ACC112 (cell line): ENCODE results near the gene LRRIQ3.
A peak's percentile ranks its signal among the peaks of the same experiment; 100 is the strongest.

Experiments
- H2AFZ ChIP-seq: fragments of 200-600 bp; sonication (generic); one replicate; pipeline ENCODE4 v1.6.0; 2017; ENCODE audit warnings: antibody characterized with exemption, low read length; ENCODE audit not compliant: unreplicated experiment
- H3K27ac ChIP-seq: fragments of 200-600 bp; sonication (generic); 2 replicates; pipeline ENCODE4 v1.5.1; 2014; ENCODE audit warnings: low read depth, mild to moderate bottlenecking, antibody characterized with exemption, low read length, moderate library complexity
- H3K27me3 ChIP-seq: fragments of 200-600 bp; sonication (generic); 2 replicates; pipeline ENCODE4 v1.6.1; 2014; ENCODE audit warnings: mild to moderate bottlenecking, antibody characterized with exemption, low read length, moderate library complexity, mixed read lengths; ENCODE audit not compliant: insufficient read depth
- H3K36me3 ChIP-seq: fragments of 200-600 bp; sonication (generic); 2 replicates; pipeline ENCODE4 v1.6.1; 2016; ENCODE audit warnings: mild to moderate bottlenecking, antibody characterized with exemption, low read length, moderate library complexity, mixed read lengths; ENCODE audit not compliant: insufficient read depth
- H3K4me1 ChIP-seq: fragments of 200-600 bp; sonication (generic); one replicate; pipeline ENCODE4 v1.6.1; 2016; ENCODE audit warnings: low read length, mixed read lengths; ENCODE audit not compliant: insufficient read depth, unreplicated experiment, control insufficient read depth
- H3K4me3 ChIP-seq: fragments of 200-600 bp; sonication (generic); 2 replicates; pipeline ENCODE4 v1.5.1; 2014; ENCODE audit warnings: mild to moderate bottlenecking, low read depth, low read length
- H3K79me2 ChIP-seq: fragments of 200-600 bp; sonication (generic); one replicate; pipeline ENCODE4 v1.6.0; 2016; ENCODE audit warnings: low read length; ENCODE audit not compliant: control insufficient read depth, unreplicated experiment, insufficient read depth

Gene LRRIQ3, protein sequence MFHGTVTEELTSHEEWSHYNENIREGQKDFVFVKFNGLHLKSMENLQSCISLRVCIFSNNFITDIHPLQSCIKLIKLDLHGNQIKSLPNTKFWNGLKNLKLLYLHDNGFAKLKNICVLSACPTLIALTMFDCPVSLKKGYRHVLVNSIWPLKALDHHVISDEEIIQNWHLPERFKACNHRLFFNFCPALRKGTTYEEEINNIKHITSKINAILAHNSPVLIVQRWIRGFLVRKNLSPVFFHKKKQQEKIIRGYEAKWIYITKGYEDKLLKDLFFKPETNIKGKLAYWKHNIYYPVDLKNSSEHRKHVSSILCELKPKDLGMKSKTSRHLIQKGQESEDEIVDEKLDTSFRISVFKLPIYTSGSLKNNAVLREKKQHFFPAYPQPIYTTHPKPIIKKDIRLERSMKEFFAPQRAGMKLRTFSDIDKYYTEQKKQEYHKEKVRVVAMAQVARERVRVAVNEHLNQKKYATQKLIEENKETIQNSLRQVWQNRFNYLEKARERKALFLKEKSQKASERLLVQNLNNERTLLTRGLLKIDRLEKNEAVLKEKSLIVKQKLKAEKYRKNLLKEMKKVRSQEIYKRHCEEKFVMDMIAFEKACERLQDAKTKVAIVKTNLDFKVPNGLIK

DNA sequence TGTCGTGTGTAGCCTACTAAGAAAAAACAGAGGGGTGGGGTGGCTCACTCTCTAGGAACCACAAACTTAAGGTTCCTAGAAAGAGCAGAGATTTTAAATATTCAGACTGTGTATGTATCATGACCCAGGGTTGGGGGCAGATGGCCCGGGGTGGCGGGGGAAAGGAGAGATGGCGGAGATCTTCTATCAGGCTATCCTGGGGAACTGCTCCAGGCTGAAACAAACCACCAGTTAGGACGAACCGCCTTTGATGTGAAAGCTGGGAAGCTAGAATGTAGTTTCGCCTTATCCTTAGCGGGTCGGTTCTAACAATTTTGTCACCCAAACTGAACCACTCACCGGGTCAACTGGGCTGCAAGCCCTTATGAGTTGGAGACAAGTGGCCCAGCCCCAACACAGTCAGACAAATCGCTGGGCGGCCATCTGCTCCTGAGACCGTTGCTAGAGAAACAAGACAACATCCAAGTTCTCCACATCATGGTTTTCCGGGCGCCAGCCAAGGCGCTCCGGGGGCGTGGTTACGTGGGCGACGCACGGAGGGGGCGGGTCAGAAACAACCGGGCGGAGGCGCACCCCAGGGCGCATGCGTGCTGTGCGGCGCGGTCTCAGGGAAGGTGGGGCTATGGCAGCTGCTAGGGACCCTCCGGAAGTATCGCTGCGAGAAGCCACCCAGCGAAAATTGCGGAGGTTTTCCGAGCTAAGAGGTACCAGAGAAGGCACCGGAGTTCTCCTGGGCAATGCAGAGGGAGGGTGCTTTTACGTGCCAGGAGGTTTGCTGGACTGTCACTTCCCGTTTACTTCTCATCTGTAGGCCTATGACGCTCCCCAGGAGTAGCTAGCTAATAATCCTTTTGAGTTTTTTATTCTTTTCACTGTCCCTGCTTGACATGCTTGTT lies at the start of gene LRRIQ3, which contains the start of gene FPGT:
LRRIQ3 (minus strand) TSS at position 520 of the 896 bp plus-strand sequence. CDS start 14,492 bp downstream, outside the sequence.
FPGT (plus strand) TSS at position 586 of the 896 bp plus-strand sequence; CDS start at position 623, 37 bp downstream.
- H3K4me3 ChIP-seq = peak within 1 kb of the TSS; percentile 80
- peak within 1 kb of the TSS; percentile 96 for H2AFZ ChIP-seq
- peaks cover 5% of the 10 kb centered on the region; the same call in 1 of the 2 replicates for H3K36me3 ChIP-seq
- H3K79me2 ChIP-seq = peaks cover 11% of the 10 kb centered on the region
- H3K27me3 ChIP-seq = no peaks in the 10 kb centered on the region
- peak within 1 kb of the TSS; percentile 72 for H3K27ac ChIP-seq
- H3K4me1 ChIP-seq = peaks cover 7% of the 10 kb centered on the region

DNA sequence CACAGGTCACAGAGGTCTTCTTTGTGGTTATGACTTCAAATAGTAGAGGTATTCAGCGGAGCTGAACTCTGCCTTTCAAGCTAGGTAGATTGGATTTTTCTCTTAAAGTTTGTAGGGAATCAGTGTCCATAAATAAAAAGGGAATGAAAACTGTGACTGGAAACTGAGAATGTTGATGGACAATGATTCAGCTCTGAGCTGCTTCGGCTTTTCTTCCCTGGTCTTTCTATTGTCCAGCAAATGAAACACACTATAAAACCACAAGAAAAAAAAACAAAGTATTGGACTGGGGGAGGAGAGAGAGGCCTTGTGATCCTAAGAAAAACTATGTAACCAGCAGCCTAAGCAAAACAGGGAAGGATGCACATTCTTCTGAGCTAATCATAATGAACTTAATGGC lies 48.3 kb upstream of the LRRIQ3 start:
- Histone ChIP-seq H3K4me1 (no peaks in the 10 kb centered on the region), H3K4me3 (no peak overlapping the region), H3K27ac (no peak overlapping the region), H3K27me3 (no peaks in the 10 kb centered on the region), H3K79me2 (no peaks in the 10 kb centered on the region), H2AFZ (no peak overlapping the region), H3K36me3 (no peaks in the 10 kb centered on the region)

DNA sequence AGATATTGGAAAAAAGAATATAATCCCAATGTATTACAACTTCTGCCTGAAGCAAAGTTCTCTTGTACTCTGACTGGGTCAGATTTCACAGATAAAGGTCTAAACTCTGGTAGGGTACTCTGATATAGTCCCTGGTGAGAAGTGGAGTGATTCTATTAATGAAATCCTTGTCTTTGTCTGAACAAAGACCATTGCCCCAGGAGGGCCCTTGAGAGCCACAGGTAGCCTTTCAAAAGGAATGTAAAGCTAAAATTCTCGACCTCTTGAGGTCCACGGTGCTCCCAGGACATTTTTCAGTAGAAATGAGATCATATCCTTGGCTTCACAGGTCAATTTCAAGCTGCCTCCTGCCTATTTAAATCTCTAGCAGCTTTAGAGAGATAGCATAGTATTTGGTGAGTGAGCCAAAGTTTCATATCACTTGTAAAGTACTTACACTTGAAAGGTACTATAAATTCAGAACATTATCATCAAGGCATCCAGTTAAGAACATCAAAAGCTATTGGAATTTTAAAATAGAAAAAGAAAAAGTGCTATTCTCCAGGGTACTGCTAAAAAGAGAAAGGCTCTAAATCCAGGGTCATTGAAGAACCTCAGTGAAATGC lies 47.3 kb upstream of the LRRIQ3 start:
- Histone ChIP-seq H3K79me2 (no peaks in the 10 kb centered on the region), H2AFZ (no peak overlapping the region), H3K4me3 (no peak overlapping the region), H3K27me3 (no peaks in the 10 kb centered on the region), H3K27ac (no peak overlapping the region), H3K4me1 (no peaks in the 10 kb centered on the region), H3K36me3 (no peaks in the 10 kb centered on the region)

DNA sequence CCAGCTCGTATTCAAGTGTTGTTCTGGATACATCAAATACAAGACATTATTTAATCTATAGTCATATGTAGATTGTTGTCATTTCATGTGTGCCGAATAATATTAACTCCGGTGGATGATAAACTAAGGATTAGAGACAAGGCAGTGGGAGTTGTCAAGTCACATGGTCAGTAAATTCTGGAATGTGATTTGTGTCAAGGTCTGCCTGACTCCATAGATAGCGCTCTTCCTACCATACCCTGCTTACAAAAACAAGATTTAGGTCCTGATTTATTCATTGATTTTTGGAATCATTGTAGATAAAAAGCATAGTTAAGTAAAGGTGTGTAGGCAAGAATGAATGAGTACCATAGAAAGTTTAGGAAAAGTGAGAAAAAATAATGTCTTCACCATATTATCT lies 39.8 kb upstream of the LRRIQ3 start:
- no peaks in the 10 kb centered on the region for H3K79me2 ChIP-seq
- H3K27me3 ChIP-seq = no peaks in the 10 kb centered on the region
- no peak overlapping the region for H2AFZ ChIP-seq
- H3K36me3 ChIP-seq = no peaks in the 10 kb centered on the region
- no peaks in the 10 kb centered on the region for H3K4me1 ChIP-seq
- H3K4me3 ChIP-seq = no peak overlapping the region
- no peak overlapping the region for H3K27ac ChIP-seq

DNA sequence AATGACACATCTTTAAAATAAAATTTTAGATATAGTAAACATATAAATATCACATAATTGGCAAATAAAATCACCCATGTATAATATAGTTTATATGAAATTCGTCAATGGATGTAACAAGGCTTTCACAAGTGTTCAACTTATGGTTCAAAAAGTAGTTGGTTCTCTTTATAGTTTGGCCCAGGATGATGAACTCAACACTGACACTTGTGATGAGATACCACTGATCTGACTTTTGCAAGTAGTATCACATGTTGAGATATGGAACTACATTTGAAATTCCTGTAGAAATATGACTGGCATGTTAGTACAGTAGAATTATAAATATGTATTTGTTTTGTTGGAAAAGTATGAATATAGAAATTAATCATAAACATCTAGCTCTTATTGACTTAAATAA lies 39.1 kb upstream of the LRRIQ3 start:
- no peaks in the 10 kb centered on the region for H3K4me1 ChIP-seq
- H3K27ac ChIP-seq = no peak overlapping the region
- no peak overlapping the region for H3K4me3 ChIP-seq
- no peaks in the 10 kb centered on the region for H3K79me2 ChIP-seq
- H3K27me3 ChIP-seq = no peaks in the 10 kb centered on the region
- no peaks in the 10 kb centered on the region for H3K36me3 ChIP-seq
- H2AFZ ChIP-seq = no peak overlapping the region

DNA sequence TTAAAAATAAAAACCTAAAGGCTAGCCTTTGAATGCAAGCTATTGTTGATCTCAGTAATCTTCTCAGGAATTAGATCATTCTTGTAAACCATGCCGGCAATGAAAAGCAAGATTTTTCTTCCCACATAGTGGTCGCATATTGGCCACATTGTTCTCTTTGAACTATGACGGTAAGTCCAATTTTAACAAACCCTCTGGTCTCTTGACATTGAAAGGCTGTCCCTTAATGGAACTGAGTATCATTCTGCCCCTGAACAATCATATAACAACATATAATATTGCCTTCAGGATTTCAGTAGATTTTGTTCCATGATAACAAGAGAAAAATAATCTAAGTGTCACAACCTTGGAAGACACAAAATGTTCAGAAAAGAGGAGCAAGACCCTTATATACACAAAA lies 38.5 kb upstream of the LRRIQ3 start:
- Histone ChIP-seq H3K27ac (no peak overlapping the region), H3K4me1 (no peaks in the 10 kb centered on the region), H3K4me3 (no peak overlapping the region), H2AFZ (no peak overlapping the region), H3K36me3 (no peaks in the 10 kb centered on the region), H3K27me3 (no peaks in the 10 kb centered on the region), H3K79me2 (no peaks in the 10 kb centered on the region)

DNA sequence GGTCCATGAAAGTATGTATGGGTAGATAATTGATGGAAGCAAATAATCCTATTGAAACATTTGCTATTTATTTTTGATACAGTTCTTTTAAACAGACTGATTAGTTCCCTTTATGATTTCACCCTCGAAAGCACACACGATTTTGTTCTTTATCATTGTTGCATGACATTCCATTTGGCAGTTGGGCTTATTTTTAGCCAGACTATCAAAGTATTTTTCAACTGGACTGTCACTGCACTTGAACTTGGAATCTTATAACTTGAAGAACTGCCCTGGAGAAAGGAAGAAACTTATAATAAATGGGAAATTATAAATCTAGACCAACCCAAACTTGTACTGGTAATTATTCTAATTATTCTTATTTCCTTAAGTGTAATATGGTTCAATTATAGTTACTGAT lies 37.2 kb upstream of the LRRIQ3 start, which contains the start of gene TNNI3K:
TNNI3K (plus strand) TSS at position 235 of the 400 bp plus-strand sequence; CDS start at position 300, 65 bp downstream.
- no peaks in the 10 kb centered on the region for H3K36me3 ChIP-seq
- H3K27me3 ChIP-seq = no peaks in the 10 kb centered on the region
- no peak within 1 kb of the TSS for H3K4me3 ChIP-seq
- no peaks in the 10 kb centered on the region for H3K4me1 ChIP-seq
- H2AFZ ChIP-seq = no peak within 1 kb of the TSS
- H3K79me2 ChIP-seq = no peaks in the 10 kb centered on the region
- H3K27ac ChIP-seq = no peak within 1 kb of the TSS

DNA sequence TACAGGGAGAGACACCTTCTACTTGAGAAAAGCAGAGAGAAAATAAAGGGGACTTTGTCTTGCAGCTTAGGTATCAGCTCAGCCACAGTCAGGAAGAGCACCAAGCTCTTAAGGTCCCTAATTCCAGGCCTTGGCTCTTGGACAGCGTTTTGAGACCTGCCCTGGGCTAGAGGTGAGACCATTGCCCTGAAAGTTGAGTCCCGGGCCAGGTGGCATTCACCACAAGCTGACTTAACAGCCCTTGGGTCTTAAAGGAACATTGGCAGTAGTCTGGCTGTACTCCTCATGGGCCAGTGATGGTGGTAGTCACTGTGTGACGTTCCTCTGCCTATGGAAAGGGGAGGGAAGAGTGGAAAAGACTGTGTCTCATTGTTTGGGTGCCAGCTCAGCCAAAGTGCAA lies 25.5 kb upstream of the LRRIQ3 start:
- Histone ChIP-seq H3K36me3 (no peaks in the 10 kb centered on the region), H3K27me3 (no peaks in the 10 kb centered on the region), H3K79me2 (no peaks in the 10 kb centered on the region), H3K4me3 (no peak overlapping the region), H3K4me1 (peaks cover 5% of the 10 kb centered on the region), H2AFZ (no peak overlapping the region), H3K27ac (no peak overlapping the region)

DNA sequence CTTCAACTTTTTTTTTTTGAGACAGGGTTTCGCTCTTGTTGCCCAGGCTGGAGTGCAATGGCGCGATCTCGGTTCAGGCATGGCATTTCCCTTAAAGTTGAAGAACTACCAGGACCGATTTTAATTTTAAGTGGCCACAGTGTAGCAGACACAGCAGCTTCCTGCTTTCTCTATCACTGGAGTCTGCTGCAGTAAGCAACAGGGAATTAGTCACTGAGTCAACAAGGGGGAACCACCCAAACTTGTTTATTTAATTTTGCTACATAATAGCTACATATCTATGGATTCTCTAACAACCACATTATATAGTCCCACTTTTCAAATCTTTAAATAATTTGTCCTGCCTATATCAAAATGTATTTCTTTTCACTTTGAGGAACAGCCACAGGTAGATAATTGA lies 24.7 kb upstream of the LRRIQ3 start:
- no peaks in the 10 kb centered on the region for H3K79me2 ChIP-seq
- no peak overlapping the region for H3K4me3 ChIP-seq
- no peaks in the 10 kb centered on the region for H3K36me3 ChIP-seq
- no peak overlapping the region for H2AFZ ChIP-seq
- no peak overlapping the region for H3K27ac ChIP-seq
- peaks cover 5% of the 10 kb centered on the region for H3K4me1 ChIP-seq
- no peaks in the 10 kb centered on the region for H3K27me3 ChIP-seq

DNA sequence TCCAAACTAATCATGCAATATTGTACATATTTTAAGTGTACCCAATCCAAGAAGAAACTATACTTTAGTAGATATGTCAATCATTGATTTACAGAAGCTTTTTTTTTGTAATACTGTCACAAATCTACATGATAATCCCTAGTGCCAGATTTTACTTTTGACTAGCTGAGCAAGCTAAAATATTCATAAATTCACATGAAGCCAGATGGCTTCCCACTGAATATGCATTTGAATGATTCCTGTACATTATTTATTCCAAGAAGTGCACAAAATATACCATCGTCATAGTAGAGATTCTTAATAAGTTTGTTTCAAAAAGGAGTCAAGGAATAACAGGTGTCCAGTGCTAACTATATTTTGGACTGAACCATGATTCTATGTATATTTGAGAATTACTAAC lies 17.3 kb upstream of the LRRIQ3 start:
- no peaks in the 10 kb centered on the region for H3K79me2 ChIP-seq
- no peaks in the 10 kb centered on the region for H3K4me1 ChIP-seq
- no peak overlapping the region for H3K27ac ChIP-seq
- H3K4me3 ChIP-seq = no peak overlapping the region
- no peak overlapping the region for H2AFZ ChIP-seq
- H3K36me3 ChIP-seq = no peaks in the 10 kb centered on the region
- H3K27me3 ChIP-seq = no peaks in the 10 kb centered on the region
